ENCODE data around the gene USP31.

- TF ChIP-seq CTCF (IDR thresholded peaks at IDR 0.05; ENCODE audit: poor library complexity) (no peak), EZH2 (IDR thresholded peaks at IDR 0.05; ENCODE audit: borderline replicate concordance) (no peak)
Measured at GRCh38 chr16:23045025-23045424, 104.2 kb downstream of the USP31 start.

All from hepatocyte (in vitro differentiated cells).